B cell (primary cell): ENCODE data around the gene TWF2. TPM values are rescaled to one million over a fixed set of nuclear protein-coding genes. Genes with fewer than 3 reads are reported as not detected.

ENCODE experiments used
- ATAC-seq: fragments of 200-7000 bp; cut with Tn5 transposase; one replicate; pipeline ENCODE4 v1.10.0; 2021; ENCODE audit warnings: low read depth, mild to moderate bottlenecking, moderate number of reproducible peaks, moderate library complexity
- CTCF ChIA-PET: fragments of 350-600 bp; sonication (Branson Sonifier 250); formaldehyde crosslinking; loops from one replicate; lab custom pipeline; 2021; ENCODE audit warnings: antibody characterized with exemption, inconsistent platforms; lab: Charles Lee
- POLR2A ChIA-PET: fragments of 350-600 bp; sonication (Branson Sonifier 250); formaldehyde crosslinking; loops from one replicate; lab custom pipeline; 2021; ENCODE audit warnings: antibody characterized with exemption; lab: Charles Lee
- DNase-seq: peaks from one replicate; pipeline ENCODE4 v3.0.0; 2013
- H2AFZ ChIP-seq: 2 replicates; pipeline ENCODE4 v1.6.1; 2012; ENCODE audit warnings: mild to moderate bottlenecking, low read depth, low read length; ENCODE audit not compliant: insufficient read depth, poor library complexity, severe bottlenecking
- H3K27ac ChIP-seq, 2 donors: 1 replicate in 1 of 2; 2 replicates in 1 of 2; pipeline ENCODE4 v1.5.1; 2012 to 2013; ENCODE audit warnings: low read length in 2 of 2, mild to moderate bottlenecking in 2 of 2, moderate library complexity in 1 of 2
- H3K27me3 ChIP-seq, 4 experiments: fragments of 200-600 bp in 1 of 4; sonication (generic) in 1 of 4; replicated peaks in 1 of 4; 1 replicate in 2 of 4; 2 replicates in 2 of 4; pipeline versions ENCODE4 v1.6.1 to v1.7.0; 2013 to 2016; ENCODE audit warnings: low read length in 3 of 4, mild to moderate bottlenecking in 2 of 4, mixed read lengths in 1 of 4, moderate library complexity in 1 of 4; ENCODE audit not compliant: insufficient read depth in 4 of 4, control insufficient read depth in 3 of 4; ENCODE audit errors: control extremely low read depth in 1 of 4
- H3K36me3 ChIP-seq, 2 experiments: replicated peaks in 1 of 2; 1 replicate in 1 of 2; 2 replicates in 1 of 2; pipeline versions ENCODE4 v1.6.1 to v1.7.1; 2013; ENCODE audit warnings: low read length in 1 of 2; ENCODE audit not compliant: insufficient read depth in 2 of 2, control insufficient read depth in 1 of 2; ENCODE audit errors: control extremely low read depth in 1 of 2, extremely low read depth in 1 of 2
- H3K4me1 ChIP-seq, 2 donors: fragments of 200-600 bp in 1 of 2; sonication (generic) in 1 of 2; 1 replicate in 1 of 2; 2 replicates in 1 of 2; pipeline versions ENCODE4 v1.5.1 to v1.6.1; 2013 to 2017; ENCODE audit warnings: low read length in 2 of 2; ENCODE audit not compliant: control insufficient read depth in 2 of 2, insufficient read depth in 2 of 2
- H3K4me2 ChIP-seq: replicated peaks from 2 replicates; pipeline ENCODE3; 2012; ENCODE audit warnings: mild to moderate bottlenecking, low read depth, low read length; ENCODE audit not compliant: poor library complexity, severe bottlenecking
- H3K4me3 ChIP-seq, 5 experiments: fragments of 200-600 bp in 1 of 5; sonication (generic) in 1 of 5; 1 replicate in 3 of 5; 2 replicates in 2 of 5; pipeline versions ENCODE4 v1.5.1 to v1.7.0; 2011 to 2016; ENCODE audit warnings: low read length in 4 of 5, mild to moderate bottlenecking in 4 of 5, low read depth in 2 of 5, control low read depth in 1 of 5, moderate library complexity in 1 of 5; ENCODE audit not compliant: insufficient read depth in 1 of 5; ENCODE audit errors: control extremely low read depth in 1 of 5, extremely low read depth in 1 of 5
- H3K79me2 ChIP-seq: fragments of 200-600 bp; sonication (generic); one replicate; pipeline ENCODE4 v1.6.0; 2016; ENCODE audit warnings: low read length; ENCODE audit not compliant: control insufficient read depth, insufficient read depth
- H3K9ac ChIP-seq: fragments of 200-600 bp; sonication (generic); 2 replicates; pipeline ENCODE4 v1.6.1; 2017; ENCODE audit warnings: mild to moderate bottlenecking, low read length, moderate library complexity
- H3K9me3 ChIP-seq, 3 donors: one replicate each; pipeline versions ENCODE4 v1.6.1 to v1.7.1; 2013; ENCODE audit warnings: low read length in 2 of 3; ENCODE audit not compliant: control insufficient read depth in 2 of 3, insufficient read depth in 1 of 3; ENCODE audit errors: control extremely low read depth in 1 of 3
- H4K20me1 ChIP-seq: 2 replicates; pipeline ENCODE4 v1.6.0; 2012; ENCODE audit warnings: mild to moderate bottlenecking, low read length; ENCODE audit not compliant: insufficient read depth, control insufficient read depth, poor library complexity, severe bottlenecking
- H3K27ac Mint-ChIP-seq: one replicate; pipeline ENCODE4 v1.8.0; 2021; ENCODE audit warnings: mixed read lengths
- H3K27me3 Mint-ChIP-seq: one replicate; pipeline ENCODE4 v1.8.0; 2021; ENCODE audit warnings: mixed read lengths
- H3K4me1 Mint-ChIP-seq: one replicate; pipeline ENCODE4 v1.8.0; 2021; ENCODE audit warnings: mixed read lengths
- H3K4me3 Mint-ChIP-seq: one replicate; pipeline ENCODE4 v1.8.0; 2021; ENCODE audit warnings: mixed read lengths
- H3K9me3 Mint-ChIP-seq: one replicate; pipeline ENCODE4 v1.8.0; 2022; ENCODE audit warnings: mixed read lengths; ENCODE audit not compliant: insufficient read depth
- EZH2 ChIP-seq: IDR thresholded peaks from 2 replicates; pipeline ENCODE4 v1.6.1; 2012; ENCODE audit warnings: borderline replicate concordance, low read depth, mild to moderate bottlenecking, moderate library complexity, low read length; ENCODE audit not compliant: insufficient read depth, poor library complexity, severe bottlenecking
- WGBS: methylation state at CpG from one replicate; pipeline ENCODE4 v1.1.5; 2013; ENCODE audit warnings: missing lambda C conversion rate; ENCODE audit not compliant: insufficient coverage; 5-methylcytosine and 5-hydroxymethylcytosine counted together
- intact Hi-C: fragments of 100-400 bp; cut with micrococcal nuclease; formaldehyde crosslinking; loops from one replicate; pipeline ENCODE4 v1.10.0; 2022
- polyA plus RNA-seq: library from polyadenylated mRNA; depleted of rRNA; stranded (reverse); fragments of >200 nt; gene quantifications from 2 replicates; pipeline ENCODE4 v1.2.3, GENCODE V29; 2012
- total RNA-seq, 2 donors: library from RNA; stranded (reverse); fragments of 120-200 nt in 1 of 2; gene quantifications; 1 replicate in 1 of 2; 2 replicates in 1 of 2; pipeline versions ENCODE4 v1.2.3 to v1.2.4, GENCODE V29; 2013 to 2022
- TF ChIP-seq, protein P1 (sequence below): fragments of 200-600 bp; IDR thresholded peaks from one replicate; pipeline ENCODE4 v1.8.0; 2022; ENCODE audit warnings: antibody characterized with exemption, mild to moderate bottlenecking

The TWF2 gene
- total and polyA plus RNA-seq, 2 donors (not counting 1 experiment from before 2014, with no cell fraction given) = 60.3 to 88.2 TPM

DNA sequence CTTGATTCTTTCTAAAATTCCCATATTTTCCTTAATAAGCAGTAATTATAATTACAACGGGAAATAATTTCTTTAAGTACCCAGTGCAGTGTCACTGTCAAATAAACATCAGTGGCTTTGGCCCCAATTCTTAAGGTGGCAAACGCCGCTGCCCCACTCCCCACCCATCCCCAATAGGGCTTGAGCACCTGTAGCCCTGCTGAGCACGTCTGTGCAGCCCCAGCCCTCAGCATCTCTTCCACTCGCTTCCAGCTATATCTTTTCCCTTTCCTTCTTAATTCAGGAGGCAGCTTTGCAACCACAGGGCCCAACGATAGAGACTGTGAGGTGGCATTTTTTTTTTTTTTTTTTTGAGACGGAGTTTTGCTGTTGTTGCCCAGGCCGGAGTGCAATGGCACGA is 15.7 kb upstream of the TWF2 start:
- Histone ChIP-seq H3K27ac (peak overlapping the region in 1 of 2 donors; percentile 89), H3K79me2 (peaks cover 42% of the 10 kb centered on the region), H3K9me3 (no peaks in the 10 kb centered on the region), H3K9ac (no peak overlapping the region), H3K4me3 (no peak overlapping the region), H2AFZ (no peak overlapping the region), H3K27me3 (no peaks in the 10 kb centered on the region), H3K36me3 (peaks cover 21 to 69% of the 10 kb centered on the region in 2 experiments), H3K4me2 (no peak overlapping the region), H3K4me1 (peaks cover 22 to 29% of the 10 kb centered on the region in 2 donors), H4K20me1 (peaks cover 35% of the 10 kb centered on the region)
- H3K27me3 Mint-ChIP-seq = no peaks in the 10 kb centered on the region
- ATAC-seq (no peak), DNase-seq (no peak)
- H3K9me3 Mint-ChIP-seq = no peaks in the 10 kb centered on the region
- H3K4me1 Mint-ChIP-seq = peaks cover 37% of the 10 kb centered on the region
- 90% methylated on average over 4 of the region's 9 CpGs for WGBS
- CTCF ChIA-PET = interaction anchor here (1.2 to 3.9 kb wide), 5 partner anchors 10 to 34 kb away, joined by 4 to 33 read pairs (median 18); partner anchors contain the start of genes PPM1M and TWF2
- TF ChIP-seq, protein P1, sequence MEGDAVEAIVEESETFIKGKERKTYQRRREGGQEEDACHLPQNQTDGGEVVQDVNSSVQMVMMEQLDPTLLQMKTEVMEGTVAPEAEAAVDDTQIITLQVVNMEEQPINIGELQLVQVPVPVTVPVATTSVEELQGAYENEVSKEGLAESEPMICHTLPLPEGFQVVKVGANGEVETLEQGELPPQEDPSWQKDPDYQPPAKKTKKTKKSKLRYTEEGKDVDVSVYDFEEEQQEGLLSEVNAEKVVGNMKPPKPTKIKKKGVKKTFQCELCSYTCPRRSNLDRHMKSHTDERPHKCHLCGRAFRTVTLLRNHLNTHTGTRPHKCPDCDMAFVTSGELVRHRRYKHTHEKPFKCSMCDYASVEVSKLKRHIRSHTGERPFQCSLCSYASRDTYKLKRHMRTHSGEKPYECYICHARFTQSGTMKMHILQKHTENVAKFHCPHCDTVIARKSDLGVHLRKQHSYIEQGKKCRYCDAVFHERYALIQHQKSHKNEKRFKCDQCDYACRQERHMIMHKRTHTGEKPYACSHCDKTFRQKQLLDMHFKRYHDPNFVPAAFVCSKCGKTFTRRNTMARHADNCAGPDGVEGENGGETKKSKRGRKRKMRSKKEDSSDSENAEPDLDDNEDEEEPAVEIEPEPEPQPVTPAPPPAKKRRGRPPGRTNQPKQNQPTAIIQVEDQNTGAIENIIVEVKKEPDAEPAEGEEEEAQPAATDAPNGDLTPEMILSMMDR = no peak
- no peak for TF ChIP-seq EZH2
- H3K4me3 Mint-ChIP-seq = no peak overlapping the region
- POLR2A ChIA-PET = interaction anchor here (0.6 to 2.0 kb wide), 5 partner anchors 11 to 850 kb away, joined by 4 to 13 read pairs (median 7); partner anchors contain the start of gene GLYCTK
- intact Hi-C loops = no loop called here
- peak overlapping the region; percentile 26 for H3K27ac Mint-ChIP-seq
